H1 (cell line): ENCODE results near the gene RTN4RL1. TPM values are rescaled to one million over a fixed set of nuclear protein-coding genes. Genes with fewer than 3 reads are reported as not detected.

Experiments used
- BACH1 ChIP-seq: IDR thresholded peaks from 2 replicates; pipeline ENCODE4 v1.6.1; 2012; ENCODE audit warnings: low read length, improper control_type of control experiment
- CBX8 ChIP-seq: fragments of 300-800, 300-1000 bp; sonication (generic); IDR thresholded peaks from 2 replicates; pipeline ENCODE4 v1.7.1; 2016; ENCODE audit warnings: low read depth, low read length, borderline replicate concordance
- CTBP2 ChIP-seq: IDR thresholded peaks from 2 replicates; pipeline ENCODE4 v1.7.0; 2011; ENCODE audit warnings: borderline replicate concordance, mild to moderate bottlenecking, moderate library complexity, mixed read lengths, low read length; ENCODE audit not compliant: insufficient read depth, insufficient read length
- GABPA ChIP-seq: IDR thresholded peaks from 2 replicates; pipeline ENCODE4 v1.6.1; 2011; ENCODE audit warnings: mild to moderate bottlenecking, low read length, moderate library complexity, borderline replicate concordance; ENCODE audit not compliant: insufficient read depth
- MAFK ChIP-seq: IDR thresholded peaks from 2 replicates; pipeline ENCODE4 v1.6.1; 2012; ENCODE audit warnings: low read depth, mild to moderate bottlenecking, improper control_type of control experiment, low read length
- POLR2A ChIP-seq, 2 experiments: IDR thresholded peaks; 1 replicate in 1 of 2; 2 replicates in 1 of 2; pipeline ENCODE4 v1.6.1; 2011; ENCODE audit warnings: low read depth in 2 of 2, low read length in 2 of 2, mild to moderate bottlenecking in 2 of 2; ENCODE audit errors: control extremely low read depth in 1 of 2
- SP4 ChIP-seq: IDR thresholded peaks from 2 replicates; pipeline ENCODE4 v1.6.1; 2012; ENCODE audit warnings: low read length, inconsistent platforms
- TEAD4 ChIP-seq: IDR thresholded peaks from 2 replicates; pipeline ENCODE4 v1.6.1; 2012; ENCODE audit warnings: low read depth, low read length, inconsistent platforms, mixed read lengths
- polyA plus RNA-seq, 7 experiments: library from polyadenylated mRNA; depleted of rRNA in 3 of 7; stranded (reverse) in 5 of 7; unstranded in 2 of 7; fragments of >200 nt in 5 of 7; fragments of 200-250 nt in 2 of 7; gene quantifications; 1 replicate in 5 of 7; 2 replicates in 1 of 7; 4 replicates in 1 of 7; pipeline versions ENCODE4 v1.2.1 to v1.2.3, GENCODE V29; 2011 to 2013; ENCODE audit warnings: missing spikeins in 2 of 7, mixed read lengths in 2 of 7
- total RNA-seq: library from RNA; stranded (reverse); fragmentation: NEBNext Ultra II Directional; extraction: Animal tissue kit (Norgen Biotek cat#: 25700); gene quantifications from 2 replicates; pipeline ENCODE4 v1.2.1, GENCODE V29; 2021
- TF ChIP-seq, protein P1 (sequence below): fragments of 300-600 bp; sonication (generic); IDR thresholded peaks from 2 replicates; pipeline ENCODE4 v1.7.1; 2012; ENCODE audit warnings: low read length, moderate library complexity, mild to moderate bottlenecking, inconsistent platforms; ENCODE audit not compliant: insufficient replicate concordance
- TF ChIP-seq, protein P2 (sequence below): IDR thresholded peaks from 2 replicates; pipeline ENCODE4 v1.6.1; 2012; ENCODE audit warnings: inconsistent platforms

Gene RTN4RL1
- total and polyA plus RNA-seq, 2 of the 8 experiments (the other 6 are each of a cell fraction or from before 2014, with no cell fraction given): 0.09 TPM; not detected in 1

DNA sequence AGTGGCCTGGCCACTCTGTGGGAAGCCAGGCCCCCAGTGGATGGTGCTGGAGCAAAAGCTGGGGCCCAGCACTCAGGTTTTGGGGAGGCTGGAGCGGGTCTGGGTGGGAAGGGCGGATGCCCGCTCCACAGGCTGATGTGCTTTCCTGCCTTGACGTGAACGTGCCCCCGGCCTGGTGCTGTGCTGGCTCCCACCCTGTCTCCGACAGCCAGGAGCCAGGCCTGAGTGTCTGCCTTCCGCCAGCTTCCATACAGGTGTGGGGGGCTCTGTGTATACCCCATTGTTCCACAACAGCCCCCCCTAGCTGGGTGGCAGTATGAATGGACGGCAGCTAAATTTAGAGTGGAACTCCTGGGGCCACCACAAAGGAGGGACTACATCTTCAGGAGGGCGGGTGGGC, 49.8 kb upstream of the RTN4RL1 start (continued):
- TF ChIP-seq, protein P1, sequence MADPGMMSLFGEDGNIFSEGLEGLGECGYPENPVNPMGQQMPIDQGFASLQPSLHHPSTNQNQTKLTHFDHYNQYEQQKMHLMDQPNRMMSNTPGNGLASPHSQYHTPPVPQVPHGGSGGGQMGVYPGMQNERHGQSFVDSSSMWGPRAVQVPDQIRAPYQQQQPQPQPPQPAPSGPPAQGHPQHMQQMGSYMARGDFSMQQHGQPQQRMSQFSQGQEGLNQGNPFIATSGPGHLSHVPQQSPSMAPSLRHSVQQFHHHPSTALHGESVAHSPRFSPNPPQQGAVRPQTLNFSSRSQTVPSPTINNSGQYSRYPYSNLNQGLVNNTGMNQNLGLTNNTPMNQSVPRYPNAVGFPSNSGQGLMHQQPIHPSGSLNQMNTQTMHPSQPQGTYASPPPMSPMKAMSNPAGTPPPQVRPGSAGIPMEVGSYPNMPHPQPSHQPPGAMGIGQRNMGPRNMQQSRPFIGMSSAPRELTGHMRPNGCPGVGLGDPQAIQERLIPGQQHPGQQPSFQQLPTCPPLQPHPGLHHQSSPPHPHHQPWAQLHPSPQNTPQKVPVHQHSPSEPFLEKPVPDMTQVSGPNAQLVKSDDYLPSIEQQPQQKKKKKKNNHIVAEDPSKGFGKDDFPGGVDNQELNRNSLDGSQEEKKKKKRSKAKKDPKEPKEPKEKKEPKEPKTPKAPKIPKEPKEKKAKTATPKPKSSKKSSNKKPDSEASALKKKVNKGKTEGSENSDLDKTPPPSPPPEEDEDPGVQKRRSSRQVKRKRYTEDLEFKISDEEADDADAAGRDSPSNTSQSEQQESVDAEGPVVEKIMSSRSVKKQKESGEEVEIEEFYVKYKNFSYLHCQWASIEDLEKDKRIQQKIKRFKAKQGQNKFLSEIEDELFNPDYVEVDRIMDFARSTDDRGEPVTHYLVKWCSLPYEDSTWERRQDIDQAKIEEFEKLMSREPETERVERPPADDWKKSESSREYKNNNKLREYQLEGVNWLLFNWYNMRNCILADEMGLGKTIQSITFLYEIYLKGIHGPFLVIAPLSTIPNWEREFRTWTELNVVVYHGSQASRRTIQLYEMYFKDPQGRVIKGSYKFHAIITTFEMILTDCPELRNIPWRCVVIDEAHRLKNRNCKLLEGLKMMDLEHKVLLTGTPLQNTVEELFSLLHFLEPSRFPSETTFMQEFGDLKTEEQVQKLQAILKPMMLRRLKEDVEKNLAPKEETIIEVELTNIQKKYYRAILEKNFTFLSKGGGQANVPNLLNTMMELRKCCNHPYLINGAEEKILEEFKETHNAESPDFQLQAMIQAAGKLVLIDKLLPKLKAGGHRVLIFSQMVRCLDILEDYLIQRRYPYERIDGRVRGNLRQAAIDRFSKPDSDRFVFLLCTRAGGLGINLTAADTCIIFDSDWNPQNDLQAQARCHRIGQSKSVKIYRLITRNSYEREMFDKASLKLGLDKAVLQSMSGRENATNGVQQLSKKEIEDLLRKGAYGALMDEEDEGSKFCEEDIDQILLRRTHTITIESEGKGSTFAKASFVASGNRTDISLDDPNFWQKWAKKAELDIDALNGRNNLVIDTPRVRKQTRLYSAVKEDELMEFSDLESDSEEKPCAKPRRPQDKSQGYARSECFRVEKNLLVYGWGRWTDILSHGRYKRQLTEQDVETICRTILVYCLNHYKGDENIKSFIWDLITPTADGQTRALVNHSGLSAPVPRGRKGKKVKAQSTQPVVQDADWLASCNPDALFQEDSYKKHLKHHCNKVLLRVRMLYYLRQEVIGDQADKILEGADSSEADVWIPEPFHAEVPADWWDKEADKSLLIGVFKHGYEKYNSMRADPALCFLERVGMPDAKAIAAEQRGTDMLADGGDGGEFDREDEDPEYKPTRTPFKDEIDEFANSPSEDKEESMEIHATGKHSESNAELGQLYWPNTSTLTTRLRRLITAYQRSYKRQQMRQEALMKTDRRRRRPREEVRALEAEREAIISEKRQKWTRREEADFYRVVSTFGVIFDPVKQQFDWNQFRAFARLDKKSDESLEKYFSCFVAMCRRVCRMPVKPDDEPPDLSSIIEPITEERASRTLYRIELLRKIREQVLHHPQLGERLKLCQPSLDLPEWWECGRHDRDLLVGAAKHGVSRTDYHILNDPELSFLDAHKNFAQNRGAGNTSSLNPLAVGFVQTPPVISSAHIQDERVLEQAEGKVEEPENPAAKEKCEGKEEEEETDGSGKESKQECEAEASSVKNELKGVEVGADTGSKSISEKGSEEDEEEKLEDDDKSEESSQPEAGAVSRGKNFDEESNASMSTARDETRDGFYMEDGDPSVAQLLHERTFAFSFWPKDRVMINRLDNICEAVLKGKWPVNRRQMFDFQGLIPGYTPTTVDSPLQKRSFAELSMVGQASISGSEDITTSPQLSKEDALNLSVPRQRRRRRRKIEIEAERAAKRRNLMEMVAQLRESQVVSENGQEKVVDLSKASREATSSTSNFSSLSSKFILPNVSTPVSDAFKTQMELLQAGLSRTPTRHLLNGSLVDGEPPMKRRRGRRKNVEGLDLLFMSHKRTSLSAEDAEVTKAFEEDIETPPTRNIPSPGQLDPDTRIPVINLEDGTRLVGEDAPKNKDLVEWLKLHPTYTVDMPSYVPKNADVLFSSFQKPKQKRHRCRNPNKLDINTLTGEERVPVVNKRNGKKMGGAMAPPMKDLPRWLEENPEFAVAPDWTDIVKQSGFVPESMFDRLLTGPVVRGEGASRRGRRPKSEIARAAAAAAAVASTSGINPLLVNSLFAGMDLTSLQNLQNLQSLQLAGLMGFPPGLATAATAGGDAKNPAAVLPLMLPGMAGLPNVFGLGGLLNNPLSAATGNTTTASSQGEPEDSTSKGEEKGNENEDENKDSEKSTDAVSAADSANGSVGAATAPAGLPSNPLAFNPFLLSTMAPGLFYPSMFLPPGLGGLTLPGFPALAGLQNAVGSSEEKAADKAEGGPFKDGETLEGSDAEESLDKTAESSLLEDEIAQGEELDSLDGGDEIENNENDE: no peak
- no peak for TF ChIP-seq SP4
- no peak for TF ChIP-seq MAFK
- no peak for TF ChIP-seq TEAD4
- no peak for TF ChIP-seq GABPA
- TF ChIP-seq CTBP2: no peak
- TF ChIP-seq CBX8: no peak
- TF ChIP-seq, protein P2, sequence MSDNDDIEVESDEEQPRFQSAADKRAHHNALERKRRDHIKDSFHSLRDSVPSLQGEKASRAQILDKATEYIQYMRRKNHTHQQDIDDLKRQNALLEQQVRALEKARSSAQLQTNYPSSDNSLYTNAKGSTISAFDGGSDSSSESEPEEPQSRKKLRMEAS: no peak
- TF ChIP-seq POLR2A (IDR thresholded peaks at IDR 0.05; ENCODE audit: control extremely low read depth in 1 of 2, low read depth in 2 of 2, low read length in 2 of 2): no peak
- no peak for TF ChIP-seq BACH1
